OCI-LY7 (cell line): ENCODE data around the gene NMT1.

Experiments
- CTCF ChIP-seq: fragments of 200-600 bp; sonication (generic); conservative IDR thresholded peaks from 2 replicates; pipeline ENCODE4 v1.5.1; 2014; ENCODE audit warnings: mild to moderate bottlenecking, antibody characterized with exemption, low read length, moderate library complexity, mixed read lengths
- EZH2phosphoT487 ChIP-seq: fragments of 200-600 bp; sonication (generic); IDR thresholded peaks from 2 replicates; pipeline ENCODE4 v1.6.1; 2018; ENCODE audit warnings: low read depth, borderline replicate concordance, mild to moderate bottlenecking, mixed run types, antibody characterized with exemption, low read length, moderate library complexity, mixed read lengths

GRCh38 chr17:45120558-45120957, 59.4 kb downstream of the NMT1 start:
- TF ChIP-seq CTCF (no peak), EZH2phosphoT487 (no peak)
